Measurements from ENCODE around the gene KSR2. TPM values are rescaled to one million over a fixed set of nuclear protein-coding genes. Genes with fewer than 3 reads are reported as not detected.

KSR2 gene
- total RNA-seq, 1 donor from 2014 or later = not detected

GRCh38 chr12:117692512-117692911 is 276.3 kb downstream of the KSR2 start:
- TF ChIP-seq CTCF (IDR thresholded peaks at IDR 0.05; ENCODE audit: insufficient read depth, low read length, severe bottlenecking) = no peak
- Histone ChIP-seq H3K27me3 (ENCODE audit: control insufficient read depth, insufficient read depth, low read length) (no peaks in the 10 kb centered on the region), H3K36me3 (ENCODE audit: control insufficient read depth, insufficient read depth, low read length) (no peaks in the 10 kb centered on the region), H3K4me3 (ENCODE audit: low read depth, low read length) (no peak overlapping the region)
- DNase-seq (ENCODE audit: low read depth) (no peak), FAIRE-seq (no peak)

DNA sequence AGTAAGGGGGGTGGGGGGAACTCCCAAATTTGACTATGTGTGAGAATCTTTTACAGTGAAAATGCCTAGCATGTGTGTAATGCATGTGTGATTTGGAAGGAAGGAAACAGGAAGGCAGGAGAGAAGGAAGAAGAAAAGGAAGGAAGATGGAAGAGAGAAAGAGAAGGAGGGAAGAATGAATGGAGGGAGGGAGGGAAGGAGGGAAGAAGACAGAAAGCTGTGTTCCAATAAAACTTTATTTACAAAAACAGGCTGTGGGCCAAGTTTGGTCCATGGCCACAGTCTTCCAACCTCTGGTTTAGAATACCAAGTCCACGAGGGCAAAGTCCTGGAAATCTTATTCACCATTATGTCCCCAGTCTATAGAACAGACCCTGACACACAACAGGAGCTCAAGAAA is 278.9 kb downstream of the KSR2 start:
- H3K36me3 ChIP-seq (ENCODE audit: control insufficient read depth, insufficient read depth, low read length) = no peaks in the 10 kb centered on the region
- H3K4me3 ChIP-seq (ENCODE audit: low read depth, low read length) = no peak overlapping the region
- DNase-seq (ENCODE audit: low read depth) (no peak), FAIRE-seq (no peak)
- TF ChIP-seq CTCF (IDR thresholded peaks at IDR 0.05; ENCODE audit: insufficient read depth, low read length, severe bottlenecking) = no peak
- no peaks in the 10 kb centered on the region for H3K27me3 ChIP-seq (ENCODE audit: control insufficient read depth, insufficient read depth, low read length)

DNA sequence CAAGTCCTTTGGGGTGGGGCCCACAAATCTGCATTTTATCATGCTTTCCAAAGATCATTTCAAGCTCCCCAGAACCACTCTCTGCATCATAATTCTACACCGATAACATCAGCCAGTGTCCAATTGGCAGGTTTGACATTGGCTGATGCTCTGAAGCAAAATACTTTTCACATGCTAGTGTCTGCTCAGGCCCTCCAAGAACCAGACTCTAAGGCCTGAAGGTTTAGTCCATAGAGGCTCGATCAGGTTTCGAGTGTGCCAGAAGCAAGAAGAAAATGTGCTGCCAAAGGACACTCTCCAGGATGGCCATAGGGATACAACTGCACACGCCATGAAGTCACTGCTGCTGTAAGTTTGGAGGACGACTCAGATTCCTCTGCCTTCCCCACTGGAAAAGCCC is 280.3 kb downstream of the KSR2 start:
- FAIRE-seq (no peak), DNase-seq (ENCODE audit: low read depth) (no peak)
- Histone ChIP-seq H3K4me3 (ENCODE audit: low read depth, low read length) (no peak overlapping the region), H3K27me3 (ENCODE audit: control insufficient read depth, insufficient read depth, low read length) (no peaks in the 10 kb centered on the region), H3K36me3 (ENCODE audit: control insufficient read depth, insufficient read depth, low read length) (no peaks in the 10 kb centered on the region)
- TF ChIP-seq CTCF (IDR thresholded peaks at IDR 0.05; ENCODE audit: insufficient read depth, low read length, severe bottlenecking) = no peak

GRCh38 chr12:117686911-117687377 is 281.8 kb downstream of the KSR2 start:
- no peak overlapping the region for H3K4me3 ChIP-seq (ENCODE audit: low read depth, low read length)
- DNase-seq (ENCODE audit: low read depth) (peak; percentile 3), FAIRE-seq (no peak)
- H3K27me3 ChIP-seq (ENCODE audit: control insufficient read depth, insufficient read depth, low read length) = no peaks in the 10 kb centered on the region
- TF ChIP-seq CTCF (IDR thresholded peaks at IDR 0.05; ENCODE audit: insufficient read depth, low read length, severe bottlenecking) = no peak
- H3K36me3 ChIP-seq (ENCODE audit: control insufficient read depth, insufficient read depth, low read length) = no peaks in the 10 kb centered on the region

DNA sequence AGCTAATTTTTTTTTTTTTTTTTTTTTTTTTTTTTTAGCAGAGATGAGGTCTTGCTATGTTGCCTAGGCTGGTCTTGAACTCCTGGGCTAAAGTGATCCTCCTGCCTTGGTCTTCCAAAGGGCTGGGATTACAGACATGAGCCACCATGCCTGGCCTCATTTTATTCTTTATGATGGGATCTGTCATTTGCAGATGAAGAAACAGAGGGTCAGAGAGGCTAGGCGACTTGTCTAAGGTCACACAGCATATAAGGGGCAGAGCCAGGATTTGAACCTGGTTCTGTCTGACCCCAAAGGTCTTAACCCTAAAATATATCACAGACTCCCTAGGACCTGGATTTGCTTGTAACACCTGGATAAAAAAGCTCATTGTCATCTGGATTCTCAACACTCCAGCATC is 282.6 kb downstream of the KSR2 start:
- Histone ChIP-seq H3K4me3 (ENCODE audit: low read depth, low read length) (no peak overlapping the region), H3K27me3 (ENCODE audit: control insufficient read depth, insufficient read depth, low read length) (no peaks in the 10 kb centered on the region), H3K36me3 (ENCODE audit: control insufficient read depth, insufficient read depth, low read length) (no peaks in the 10 kb centered on the region)
- TF ChIP-seq CTCF (IDR thresholded peaks at IDR 0.05; ENCODE audit: insufficient read depth, low read length, severe bottlenecking) = no peak
- DNase-seq (ENCODE audit: low read depth) (no peak), FAIRE-seq (no peak)
